ENCODE measurements around the gene DAGLB. TPM values are rescaled to one million over a fixed set of nuclear protein-coding genes. Genes with fewer than 3 reads are reported as not detected.

DAGLB gene
- polyA plus RNA-seq, 3 donors: 15.2 to 47.0 (median 16.4) TPM

DNA sequence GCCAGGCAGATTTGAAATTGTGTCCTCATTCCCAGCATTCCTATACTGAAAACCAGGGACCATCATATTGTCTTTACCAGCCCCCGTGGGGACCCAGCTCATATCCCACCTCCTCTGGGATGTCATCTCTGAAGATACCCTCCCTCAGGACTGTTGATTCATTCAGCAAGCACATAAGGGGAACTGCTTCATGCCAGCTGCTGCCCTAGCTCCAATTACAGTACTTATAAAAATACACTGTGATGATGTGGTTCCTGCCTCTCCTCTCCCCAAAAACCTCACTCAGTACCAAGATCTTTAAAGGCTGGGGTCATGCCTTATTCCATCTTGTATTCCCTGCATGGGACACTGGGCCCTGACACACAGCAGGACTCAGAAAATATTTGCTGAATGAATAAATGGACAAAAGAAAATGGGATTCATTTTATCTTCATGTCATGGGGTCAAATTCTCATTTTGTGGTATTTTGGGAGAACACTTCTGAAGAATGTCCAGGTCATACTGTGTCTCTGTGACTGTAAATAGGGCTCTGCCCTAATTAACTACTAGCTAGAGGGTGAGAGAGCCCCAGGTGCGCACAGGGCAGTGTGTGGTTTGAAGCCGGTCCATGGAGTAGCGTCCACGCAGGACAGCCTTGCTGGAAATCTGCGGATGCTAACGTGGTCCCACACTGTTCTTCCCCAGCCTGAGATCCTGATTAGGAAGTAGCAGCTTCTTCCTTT, 29.0 kb upstream of the DAGLB start:
- peaks cover 100% of the 10 kb centered on the region for H3K79me2 ChIP-seq (ENCODE audit: insufficient read depth, low read length)
- no peak overlapping the region for H3K4me2 ChIP-seq (replicated peaks; ENCODE audit: extremely low read depth, low read length, poor library complexity, severe bottlenecking)
- H3K27ac ChIP-seq (ENCODE audit: low read depth in 1 of 2, low read length in 2 of 2): peak overlapping the region in 1 of 2 donors; percentile 37
- peaks cover 44% of the 10 kb centered on the region for H3K4me1 Mint-ChIP-seq
- peaks cover 0 to 1% (median 0%) of the 10 kb centered on the region in 3 donors for H3K27me3 Mint-ChIP-seq (ENCODE audit: low read depth in 3 of 3)
- no peak for DNase-seq
- no peak overlapping the region for H2AFZ ChIP-seq (ENCODE audit: insufficient read depth, low read depth, low read length, poor library complexity, severe bottlenecking)
- no peaks in the 10 kb centered on the region for H3K27me3 ChIP-seq (ENCODE audit: control insufficient read depth in 2 of 2, insufficient read depth in 2 of 2, low read length in 2 of 2)
- TF ChIP-seq, protein P1, sequence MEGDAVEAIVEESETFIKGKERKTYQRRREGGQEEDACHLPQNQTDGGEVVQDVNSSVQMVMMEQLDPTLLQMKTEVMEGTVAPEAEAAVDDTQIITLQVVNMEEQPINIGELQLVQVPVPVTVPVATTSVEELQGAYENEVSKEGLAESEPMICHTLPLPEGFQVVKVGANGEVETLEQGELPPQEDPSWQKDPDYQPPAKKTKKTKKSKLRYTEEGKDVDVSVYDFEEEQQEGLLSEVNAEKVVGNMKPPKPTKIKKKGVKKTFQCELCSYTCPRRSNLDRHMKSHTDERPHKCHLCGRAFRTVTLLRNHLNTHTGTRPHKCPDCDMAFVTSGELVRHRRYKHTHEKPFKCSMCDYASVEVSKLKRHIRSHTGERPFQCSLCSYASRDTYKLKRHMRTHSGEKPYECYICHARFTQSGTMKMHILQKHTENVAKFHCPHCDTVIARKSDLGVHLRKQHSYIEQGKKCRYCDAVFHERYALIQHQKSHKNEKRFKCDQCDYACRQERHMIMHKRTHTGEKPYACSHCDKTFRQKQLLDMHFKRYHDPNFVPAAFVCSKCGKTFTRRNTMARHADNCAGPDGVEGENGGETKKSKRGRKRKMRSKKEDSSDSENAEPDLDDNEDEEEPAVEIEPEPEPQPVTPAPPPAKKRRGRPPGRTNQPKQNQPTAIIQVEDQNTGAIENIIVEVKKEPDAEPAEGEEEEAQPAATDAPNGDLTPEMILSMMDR (IDR thresholded peaks at IDR 0.05): no peak
- H4K20me1 ChIP-seq (ENCODE audit: insufficient read depth, low read length): peaks cover 96% of the 10 kb centered on the region
- peaks cover 44 to 64% of the 10 kb centered on the region in 2 donors for H3K36me3 Mint-ChIP-seq
- H3K9me3 Mint-ChIP-seq: no peaks in the 10 kb centered on the region
- intact Hi-C loops (cut with micrococcal nuclease): no loop called here
- H3K36me3 ChIP-seq (replicated peaks in 1 of 2; ENCODE audit: control insufficient read depth in 1 of 2, insufficient read depth in 2 of 2, low read length in 2 of 2): peaks cover 39 to 83% of the 10 kb centered on the region in 2 donors
- H3K9me3 ChIP-seq (replicated peaks in 1 of 2; ENCODE audit: control insufficient read depth in 1 of 2, insufficient read depth in 1 of 2, low read length in 2 of 2): no peaks in the 10 kb centered on the region
- peak overlapping the region in 6 of 7 donors; percentile 4 to 85 (median 76) for H3K27ac Mint-ChIP-seq
- H3K4me1 ChIP-seq (ENCODE audit: control insufficient read depth in 1 of 2, insufficient read depth in 2 of 2, low read length in 2 of 2): peaks cover 0 to 4% of the 10 kb centered on the region in 2 donors
- peak overlapping the region; percentile 18 for H3K9ac ChIP-seq (ENCODE audit: insufficient read depth, low read length, poor library complexity, severe bottlenecking)
- H3K4me3 ChIP-seq (replicated peaks in 1 of 3; ENCODE audit: low read depth in 2 of 3, low read length in 3 of 3): no peak overlapping the region
- 87% methylated on average over 5 of the region's 7 CpGs for WGBS (ENCODE audit: insufficient coverage)
- H3K4me3 Mint-ChIP-seq: no peak overlapping the region

DNA sequence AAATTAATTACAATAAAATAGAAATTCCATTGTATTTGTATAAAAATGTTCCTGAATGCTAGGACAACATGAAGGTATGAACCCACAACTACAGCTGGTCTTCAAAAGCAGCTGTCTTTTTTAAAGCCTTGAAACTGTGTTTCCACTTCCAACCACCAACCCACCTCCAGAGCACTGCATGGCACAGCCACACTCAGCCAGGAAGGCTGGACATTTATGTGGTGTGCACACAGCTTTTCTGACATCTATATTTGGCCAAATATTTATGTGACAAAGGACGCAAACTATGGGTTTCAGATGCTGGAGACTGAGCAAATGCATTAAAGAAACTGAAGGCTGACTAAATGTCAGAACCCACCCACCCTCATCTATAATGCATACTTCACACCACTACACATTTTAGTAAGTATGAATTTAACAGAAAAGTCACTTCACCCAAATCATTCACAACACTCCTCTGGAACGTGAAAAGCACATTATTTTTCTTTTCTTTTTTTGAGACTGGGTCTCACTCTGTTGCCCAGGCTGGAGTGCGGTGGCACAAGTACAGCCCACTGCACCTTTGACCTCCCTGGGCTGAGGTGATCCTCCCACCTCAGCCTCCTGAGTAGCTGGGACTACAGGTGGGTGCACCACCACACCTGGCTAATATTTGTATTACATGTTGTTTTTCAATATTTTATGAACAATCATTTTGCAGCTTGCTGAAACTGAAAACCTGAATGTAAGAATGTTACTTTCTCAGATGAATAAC, 27.9 kb upstream of the DAGLB start:
- no peaks in the 10 kb centered on the region for H3K9me3 Mint-ChIP-seq
- 100% methylated on average over 2 of the region's 3 CpGs for WGBS (ENCODE audit: insufficient coverage)
- no peak overlapping the region for H3K4me3 ChIP-seq (replicated peaks in 1 of 3; ENCODE audit: low read depth in 2 of 3, low read length in 3 of 3)
- peaks cover 85% of the 10 kb centered on the region for H4K20me1 ChIP-seq (ENCODE audit: insufficient read depth, low read length)
- H3K4me3 Mint-ChIP-seq: no peak overlapping the region
- TF ChIP-seq, protein P1 (IDR thresholded peaks at IDR 0.05): no peak
- peak overlapping the region in 3 of 7 donors; percentile 25 to 85 (median 78) for H3K27ac Mint-ChIP-seq
- H3K27ac ChIP-seq (ENCODE audit: low read depth in 1 of 2, low read length in 2 of 2): peak overlapping the region in 1 of 2 donors; percentile 37
- H3K36me3 Mint-ChIP-seq: peaks cover 44 to 60% of the 10 kb centered on the region in 2 donors
- no peaks in the 10 kb centered on the region for H3K9me3 ChIP-seq (replicated peaks in 1 of 2; ENCODE audit: control insufficient read depth in 1 of 2, insufficient read depth in 1 of 2, low read length in 2 of 2)
- peaks cover 0 to 4% of the 10 kb centered on the region in 2 donors for H3K4me1 ChIP-seq (ENCODE audit: control insufficient read depth in 1 of 2, insufficient read depth in 2 of 2, low read length in 2 of 2)
- H3K4me1 Mint-ChIP-seq: peaks cover 35% of the 10 kb centered on the region
- H2AFZ ChIP-seq (ENCODE audit: insufficient read depth, low read depth, low read length, poor library complexity, severe bottlenecking): no peak overlapping the region
- no peak overlapping the region for H3K4me2 ChIP-seq (replicated peaks; ENCODE audit: extremely low read depth, low read length, poor library complexity, severe bottlenecking)
- intact Hi-C loops (cut with micrococcal nuclease): no loop called here
- H3K27me3 Mint-ChIP-seq (ENCODE audit: low read depth in 3 of 3): peaks cover 0 to 1% (median 0%) of the 10 kb centered on the region in 3 donors
- peaks cover 44 to 80% of the 10 kb centered on the region in 2 donors for H3K36me3 ChIP-seq (replicated peaks in 1 of 2; ENCODE audit: control insufficient read depth in 1 of 2, insufficient read depth in 2 of 2, low read length in 2 of 2)
- no peak for DNase-seq
- no peak overlapping the region for H3K9ac ChIP-seq (ENCODE audit: insufficient read depth, low read length, poor library complexity, severe bottlenecking)
- no peaks in the 10 kb centered on the region for H3K27me3 ChIP-seq (ENCODE audit: control insufficient read depth in 2 of 2, insufficient read depth in 2 of 2, low read length in 2 of 2)
- H3K79me2 ChIP-seq (ENCODE audit: insufficient read depth, low read length): peaks cover 91% of the 10 kb centered on the region

All from CD14-positive monocyte (primary cell).